Stimulated activated memory B cell treated with anti-CD40 and anti-IgM and Interleukin-4, amounts not matched to agents 10 μg/mL and 1 μg/mL and 100 μg/mL, for 72 hours (primary cell): ENCODE data around the gene DHPS.

Experiments used
- ATAC-seq: fragments of 150-1000 bp; cut with Tn5 transposase; 2 replicates; pipeline ENCODE4 v1.10.0; 2021
- H3K27ac Mint-ChIP-seq: one replicate; pipeline ENCODE4 v1.8.0; 2022; ENCODE audit warnings: mild to moderate bottlenecking, mixed read lengths
- H3K27me3 Mint-ChIP-seq: one replicate; pipeline ENCODE4 v1.8.0; 2022; ENCODE audit warnings: mixed read lengths
- H3K36me3 Mint-ChIP-seq: one replicate; pipeline ENCODE4 v1.8.0; 2022; ENCODE audit warnings: mixed read lengths
- H3K4me1 Mint-ChIP-seq: one replicate; pipeline ENCODE4 v1.8.0; 2022; ENCODE audit warnings: mixed read lengths
- H3K4me3 Mint-ChIP-seq: one replicate; pipeline ENCODE4 v1.8.0; 2022; ENCODE audit warnings: mild to moderate bottlenecking, moderate library complexity, mixed read lengths
- H3K9me3 Mint-ChIP-seq: one replicate; pipeline ENCODE4 v1.8.0; 2022; ENCODE audit warnings: mixed read lengths

The DHPS gene

DNA sequence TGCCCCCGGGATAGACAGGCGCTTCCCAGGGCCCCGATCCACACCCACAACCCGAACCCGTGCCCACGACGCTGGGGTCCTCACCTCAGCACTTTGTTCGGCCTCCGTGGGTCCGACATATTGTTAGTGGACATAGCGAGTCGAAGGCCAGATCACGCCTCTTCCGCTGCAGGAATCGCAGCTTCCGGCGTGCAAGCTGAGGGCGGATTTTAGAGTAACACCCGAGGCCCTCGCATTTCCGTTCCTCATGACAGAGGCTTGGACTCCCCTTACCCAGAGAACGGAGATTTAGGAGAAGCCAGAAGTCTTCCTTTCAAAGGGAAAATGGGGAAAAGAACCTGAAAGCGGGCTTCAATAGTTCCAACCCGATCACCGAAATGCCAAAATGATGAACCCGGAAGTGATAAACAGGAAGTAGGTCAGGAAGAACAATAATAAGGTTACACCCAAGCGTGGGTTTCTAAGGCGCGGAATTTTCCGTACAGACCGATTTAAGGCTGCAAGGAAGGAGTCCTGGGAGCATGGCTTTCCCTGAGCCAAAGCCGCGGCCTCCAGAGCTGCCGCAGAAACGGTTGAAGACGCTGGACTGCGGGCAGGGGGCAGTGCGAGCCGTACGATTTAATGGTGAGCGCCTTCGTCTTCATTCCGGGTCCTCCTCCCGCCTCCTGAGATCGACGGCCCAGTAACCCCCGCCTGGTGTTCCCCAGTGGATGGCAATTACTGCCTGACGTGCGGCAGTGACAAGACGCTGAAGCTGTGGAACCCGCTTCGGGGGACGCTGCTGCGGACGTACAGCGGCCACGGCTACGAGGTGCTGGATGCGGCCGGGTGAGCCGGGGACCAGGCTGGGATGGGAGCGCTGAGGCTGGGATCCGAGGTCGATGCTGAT lies 12.2 kb downstream of the DHPS start:
- H3K27me3 Mint-ChIP-seq = no peaks in the 10 kb centered on the region
- H3K4me3 Mint-ChIP-seq = peak overlapping the region; percentile 96
- peaks cover 37% of the 10 kb centered on the region for H3K36me3 Mint-ChIP-seq
- ATAC-seq = peak; percentile 59
- H3K4me1 Mint-ChIP-seq = peaks cover 67% of the 10 kb centered on the region
- H3K27ac Mint-ChIP-seq = peak overlapping the region; percentile 100
- H3K9me3 Mint-ChIP-seq = no peaks in the 10 kb centered on the region

DNA sequence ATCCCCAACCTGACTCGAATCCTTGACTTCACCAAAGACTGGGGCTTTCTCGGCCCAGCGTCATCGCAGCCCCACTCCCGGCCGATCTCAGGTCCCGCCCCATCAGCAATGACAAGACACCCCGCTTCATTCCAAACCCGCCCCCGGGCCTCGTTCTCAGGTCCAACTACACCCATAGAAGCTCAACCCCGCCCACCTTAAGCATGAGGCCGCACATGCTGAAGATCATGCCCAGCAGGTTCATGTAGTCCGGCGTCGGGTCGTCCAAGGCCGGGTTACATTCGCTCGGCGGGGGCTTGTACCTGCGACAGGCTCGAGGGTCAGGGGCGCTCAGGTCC lies 12.8 kb downstream of the DHPS start:
- no peak for ATAC-seq
- Mint-ChIP-seq H3K27me3 (no peaks in the 10 kb centered on the region), H3K9me3 (no peaks in the 10 kb centered on the region), H3K4me3 (peak overlapping the region; percentile 96), H3K36me3 (peaks cover 36% of the 10 kb centered on the region), H3K4me1 (peaks cover 66% of the 10 kb centered on the region), H3K27ac (peak overlapping the region; percentile 100)

DNA sequence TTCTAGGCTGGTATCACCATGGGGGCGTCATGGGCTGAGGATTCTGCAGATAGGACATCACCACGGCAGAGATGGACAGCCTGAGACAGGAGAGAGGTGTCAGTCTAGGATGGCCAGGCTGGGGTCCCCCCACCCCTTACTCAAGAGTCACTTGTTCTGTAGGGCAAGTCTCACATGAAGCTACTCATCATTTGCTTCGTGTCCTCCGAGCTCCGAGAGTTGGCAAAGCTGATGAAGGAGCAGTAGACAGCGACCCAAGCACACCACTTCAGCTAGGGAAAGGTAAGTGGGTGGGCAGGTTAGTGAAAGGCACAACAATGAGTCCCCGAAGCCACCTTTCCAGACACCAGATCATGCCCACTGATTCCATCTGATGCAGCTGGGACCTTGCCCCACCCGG lies 13.3 kb downstream of the DHPS start:
- H3K36me3 Mint-ChIP-seq = peaks cover 37% of the 10 kb centered on the region
- H3K9me3 Mint-ChIP-seq = no peaks in the 10 kb centered on the region
- peak overlapping the region; percentile 96 for H3K4me3 Mint-ChIP-seq
- H3K4me1 Mint-ChIP-seq = peaks cover 63% of the 10 kb centered on the region
- H3K27ac Mint-ChIP-seq = peak overlapping the region; percentile 100
- ATAC-seq = no peak
- H3K27me3 Mint-ChIP-seq = no peaks in the 10 kb centered on the region

DNA sequence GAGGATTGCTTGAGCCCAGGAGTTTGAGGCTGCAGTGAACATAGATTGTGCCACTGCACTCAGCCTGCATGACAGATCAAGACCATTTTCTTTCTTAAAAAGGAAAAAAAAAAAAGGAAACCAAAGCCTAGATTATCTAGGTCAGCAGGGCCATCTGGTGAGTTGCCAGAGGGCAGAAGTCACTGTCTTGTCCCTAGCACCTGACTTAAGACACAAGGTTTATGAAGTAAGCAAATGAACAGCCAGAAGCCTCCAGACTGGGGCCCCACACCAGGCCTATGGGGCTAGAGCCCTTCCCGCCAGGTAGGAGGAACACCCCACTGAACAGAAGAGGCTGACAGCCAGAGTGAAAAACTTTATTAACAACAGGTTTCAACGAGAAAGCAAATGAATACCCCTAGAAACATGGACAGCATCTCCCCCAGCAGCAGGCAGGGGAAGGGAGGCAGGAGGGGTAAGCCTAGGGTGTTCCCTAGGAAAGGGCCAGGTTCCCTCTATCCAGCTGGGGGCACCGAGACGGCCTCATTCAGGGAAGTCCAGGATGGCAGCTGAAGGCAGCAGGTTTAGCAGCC lies 13.9 kb downstream of the DHPS start:
- no peak overlapping the region for H3K27ac Mint-ChIP-seq
- no peaks in the 10 kb centered on the region for H3K27me3 Mint-ChIP-seq
- peaks cover 63% of the 10 kb centered on the region for H3K4me1 Mint-ChIP-seq
- H3K9me3 Mint-ChIP-seq = no peaks in the 10 kb centered on the region
- H3K4me3 Mint-ChIP-seq = peak overlapping the region; percentile 96
- peaks cover 42% of the 10 kb centered on the region for H3K36me3 Mint-ChIP-seq
- ATAC-seq = no peak

DNA sequence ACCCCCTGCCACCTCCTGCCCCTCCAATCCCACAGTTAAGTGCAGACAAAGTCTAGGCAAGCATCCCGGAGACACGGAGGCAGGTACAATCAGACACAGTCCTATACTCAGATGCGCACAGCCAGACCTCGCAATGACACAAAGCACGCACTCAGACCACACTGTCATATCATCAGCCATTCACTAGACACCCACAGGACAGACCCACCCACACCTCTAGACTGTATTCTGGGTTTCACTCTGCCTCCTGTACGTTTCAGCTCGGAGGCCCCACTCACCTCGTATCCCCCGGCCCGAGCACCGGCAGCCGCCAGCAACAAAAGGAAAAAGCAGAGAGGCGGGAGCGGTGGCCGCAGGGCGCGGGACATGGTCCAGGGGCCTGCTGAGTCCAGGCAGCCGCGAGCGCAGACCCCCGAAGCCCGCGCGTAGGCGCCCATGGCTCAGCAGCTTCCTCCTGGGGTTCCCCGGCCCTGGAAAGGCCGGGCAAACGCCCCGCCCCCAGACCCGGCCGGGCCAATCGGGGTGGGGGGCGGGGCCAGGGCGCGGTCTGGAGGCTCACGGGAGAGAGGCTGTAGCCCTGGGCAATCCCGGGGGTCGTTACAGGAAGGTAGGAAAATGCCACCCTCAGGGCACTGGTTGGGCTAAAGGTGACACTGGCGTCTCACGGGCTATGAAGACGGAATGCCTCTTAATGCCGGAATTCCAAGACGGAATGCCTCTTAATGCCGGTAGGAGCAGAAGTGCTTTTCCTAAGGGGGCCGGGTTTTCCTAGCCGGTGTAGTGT lies 15.2 kb downstream of the DHPS start, which contains the start of the genes MAN2B1 and WDR83:
Gene MAN2B1, minus strand, starts transcription at position 478 of the 784 bp plus-strand sequence. Its CDS starts 41 bp downstream, at position 437.
Gene WDR83, plus strand, starts transcription at position 543 of the 784 bp plus-strand sequence. CDS start 2,984 bp downstream, outside the sequence.
- no peaks in the 10 kb centered on the region for H3K9me3 Mint-ChIP-seq
- peaks cover 35% of the 10 kb centered on the region for H3K36me3 Mint-ChIP-seq
- peaks cover 55% of the 10 kb centered on the region for H3K4me1 Mint-ChIP-seq
- peak; percentile 83 for ATAC-seq
- no peaks in the 10 kb centered on the region for H3K27me3 Mint-ChIP-seq
- peak within 1 kb of the TSS; percentile 90 for H3K4me3 Mint-ChIP-seq
- peak within 1 kb of the TSS; percentile 97 for H3K27ac Mint-ChIP-seq

DNA sequence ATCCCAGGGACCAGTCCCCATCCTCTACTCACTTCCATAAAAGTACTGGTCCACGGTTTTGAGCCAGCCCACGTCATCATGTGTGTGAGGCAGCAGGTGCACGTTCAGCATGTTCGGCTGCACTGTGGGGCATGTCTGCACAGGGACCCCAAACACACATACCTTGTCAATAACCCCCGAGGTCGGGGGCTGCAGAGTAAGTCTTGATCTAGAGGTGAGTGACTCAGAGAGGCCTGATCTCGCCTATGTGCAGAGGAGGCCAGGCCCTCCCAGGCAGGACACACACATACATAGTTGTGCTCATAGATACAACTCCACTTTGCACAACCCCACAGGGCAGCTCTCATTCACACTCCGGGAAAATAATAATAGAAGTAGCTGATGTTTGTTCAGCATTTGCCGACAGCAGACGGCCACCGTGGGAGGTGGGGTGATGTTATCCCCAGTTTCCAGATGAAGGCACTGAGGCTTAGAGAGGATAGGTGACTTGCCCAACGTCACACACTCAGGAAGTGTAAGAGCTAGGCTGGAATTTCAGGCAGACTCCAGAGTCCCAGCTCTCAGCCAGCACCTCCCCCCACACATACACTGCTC lies 15.9 kb downstream of the DHPS start:
- peak overlapping the region; percentile 97 for H3K27ac Mint-ChIP-seq
- H3K4me1 Mint-ChIP-seq = peaks cover 53% of the 10 kb centered on the region
- ATAC-seq = peak; percentile 55
- H3K27me3 Mint-ChIP-seq = no peaks in the 10 kb centered on the region
- peaks cover 35% of the 10 kb centered on the region for H3K36me3 Mint-ChIP-seq
- peak overlapping the region; percentile 90 for H3K4me3 Mint-ChIP-seq
- H3K9me3 Mint-ChIP-seq = no peaks in the 10 kb centered on the region

DNA sequence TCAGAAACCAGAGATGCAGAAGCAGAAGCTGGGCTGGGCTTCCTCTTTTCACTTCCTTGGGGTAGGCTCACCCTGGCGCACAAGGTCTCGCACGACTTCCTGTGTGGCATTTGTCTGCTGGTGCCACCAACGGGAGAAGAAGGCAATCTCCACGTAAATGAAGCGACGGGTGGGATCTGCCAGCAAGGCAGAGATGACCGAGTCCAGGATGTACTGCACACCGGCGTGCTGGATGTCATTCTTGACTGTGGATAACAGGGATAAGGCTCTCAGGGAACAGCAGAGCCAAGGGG lies 16.5 kb downstream of the DHPS start:
- peak; percentile 88 for ATAC-seq
- Mint-ChIP-seq H3K4me1 (peaks cover 48% of the 10 kb centered on the region), H3K9me3 (no peaks in the 10 kb centered on the region), H3K36me3 (peaks cover 39% of the 10 kb centered on the region), H3K27me3 (no peaks in the 10 kb centered on the region), H3K4me3 (peak overlapping the region; percentile 90), H3K27ac (peak overlapping the region; percentile 97)

DNA sequence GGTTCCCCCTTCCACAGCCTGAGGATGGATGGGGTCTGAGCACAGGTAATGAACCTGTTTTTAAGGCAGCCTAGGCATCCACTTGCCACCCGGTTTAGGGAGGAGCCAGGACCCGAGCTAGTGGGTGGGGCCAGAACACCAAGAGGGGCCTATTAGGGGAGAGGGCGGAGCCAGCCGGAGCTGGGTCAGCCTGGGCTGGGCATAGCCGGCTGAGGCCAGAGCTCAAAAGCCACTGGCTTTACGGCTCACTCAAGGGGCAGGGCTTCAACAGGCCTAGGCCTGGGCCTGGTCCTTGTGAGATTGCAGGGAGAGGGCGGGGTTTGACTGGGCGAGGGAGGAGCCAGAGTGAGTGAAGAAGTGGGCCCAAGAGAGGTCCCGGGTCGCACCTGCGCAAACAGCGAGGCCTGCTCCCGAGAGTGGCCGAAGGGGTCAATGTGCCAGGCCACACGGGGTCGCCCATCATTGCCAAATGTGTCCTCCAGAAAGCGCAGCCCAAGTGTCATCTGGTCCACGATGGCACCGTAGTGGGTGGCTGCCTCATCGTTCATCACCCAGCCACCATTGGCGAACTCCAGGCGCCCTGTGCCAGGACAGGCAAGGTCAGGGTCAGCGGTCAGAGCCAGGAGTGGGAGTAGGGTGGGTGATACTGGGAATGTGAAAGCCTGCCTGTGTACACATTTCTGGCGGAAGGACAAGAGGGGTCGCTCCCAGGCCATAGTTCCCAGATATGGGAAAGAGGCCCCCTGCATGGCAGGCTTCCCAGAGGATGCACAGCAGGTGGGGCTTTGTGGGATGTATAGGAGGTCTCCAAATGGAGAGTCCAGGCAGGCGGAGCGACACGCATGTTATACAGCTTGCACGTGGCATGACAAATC lies 17.0 kb downstream of the DHPS start:
- Mint-ChIP-seq H3K27ac (peak overlapping the region; percentile 97), H3K36me3 (peaks cover 45% of the 10 kb centered on the region)
- no peak for ATAC-seq

DNA sequence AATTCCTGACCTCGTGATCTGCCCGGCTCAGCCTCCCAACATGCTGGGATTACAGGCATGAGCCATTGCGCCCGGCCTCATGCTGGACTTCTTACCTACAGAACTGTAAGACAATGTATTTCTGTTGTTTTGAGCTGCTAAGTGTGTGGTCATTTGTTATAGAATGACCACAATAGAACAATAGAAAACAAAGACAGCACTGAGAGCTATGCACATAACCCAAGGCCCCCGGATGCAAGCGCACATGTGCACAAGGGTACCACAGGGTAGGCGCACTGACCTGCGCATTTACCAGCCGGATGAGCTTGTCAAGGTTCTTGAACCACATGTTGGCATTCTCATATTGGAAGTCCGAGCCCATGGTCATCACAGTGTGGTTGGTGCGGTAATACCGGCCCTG lies 20.7 kb downstream of the DHPS start:
- Mint-ChIP-seq H3K4me1 (peaks cover 26% of the 10 kb centered on the region), H3K4me3 (no peak overlapping the region), H3K36me3 (peaks cover 62% of the 10 kb centered on the region), H3K27me3 (no peaks in the 10 kb centered on the region), H3K27ac (no peak overlapping the region), H3K9me3 (no peaks in the 10 kb centered on the region)
- ATAC-seq = no peak

More for the DNA sequence above, 17.0 kb downstream of the DHPS start:
- H3K4me1 Mint-ChIP-seq = peaks cover 46% of the 10 kb centered on the region
- H3K4me3 Mint-ChIP-seq = peak overlapping the region; percentile 90
- H3K9me3 Mint-ChIP-seq = no peaks in the 10 kb centered on the region
- no peaks in the 10 kb centered on the region for H3K27me3 Mint-ChIP-seq

DNA sequence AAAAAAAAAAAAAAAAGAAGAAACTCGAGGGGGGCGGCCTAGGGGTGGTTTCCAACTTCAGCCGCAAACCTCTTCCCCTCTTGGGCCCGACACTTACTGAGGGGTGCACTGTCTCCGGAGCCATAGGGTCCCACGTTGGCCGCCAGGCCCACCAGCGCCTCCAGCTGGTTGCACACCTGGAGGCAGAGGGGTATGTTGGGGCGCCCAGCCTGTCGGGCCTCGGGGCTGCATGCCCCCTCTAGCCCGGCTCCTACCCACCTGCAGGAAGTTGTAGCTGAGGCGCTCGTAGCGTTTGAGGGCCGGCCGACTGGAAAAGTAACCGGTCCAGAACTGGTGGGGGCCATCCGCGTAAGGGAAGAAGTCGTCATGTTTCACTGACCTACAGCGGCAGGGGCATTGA lies 23.7 kb downstream of the DHPS start:
- no peaks in the 10 kb centered on the region for H3K27me3 Mint-ChIP-seq
- no peak for ATAC-seq

DNA sequence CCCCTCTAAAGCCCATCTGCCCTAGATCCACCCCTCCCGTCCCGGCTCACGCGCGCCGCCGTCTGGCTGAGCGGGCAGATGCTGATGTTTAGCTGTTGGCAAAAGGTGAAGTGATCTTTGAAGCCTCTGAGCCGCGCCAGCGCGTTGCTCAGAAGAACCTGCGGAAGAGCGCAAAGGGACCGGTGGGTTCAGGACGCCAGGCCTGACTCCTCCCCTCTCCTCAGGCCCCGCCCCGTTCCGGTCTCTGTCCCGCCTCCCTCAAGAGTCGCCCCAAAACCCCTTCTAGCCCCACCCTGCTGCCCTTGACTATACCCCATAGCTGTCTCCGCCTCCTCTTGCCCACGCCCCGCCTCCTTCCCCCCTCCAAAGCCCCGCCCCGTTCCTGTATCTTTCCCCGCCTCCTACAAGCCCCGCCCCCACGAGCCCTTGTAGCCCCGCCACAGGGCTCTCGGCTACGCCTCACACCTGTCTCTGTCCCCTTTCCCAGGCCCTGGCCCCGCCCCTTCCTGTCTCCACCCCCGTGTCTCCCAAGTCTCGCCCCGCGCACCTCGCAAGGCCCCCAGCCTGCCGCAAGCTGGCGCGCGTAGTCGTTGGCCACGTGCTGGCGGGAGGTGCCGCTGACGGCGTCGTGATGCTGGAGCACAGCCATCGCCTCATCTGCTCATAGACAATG lies 24.6 kb downstream of the DHPS start:
- peak; percentile 36 for ATAC-seq
- H3K9me3 Mint-ChIP-seq = no peaks in the 10 kb centered on the region
- H3K4me3 Mint-ChIP-seq = no peak overlapping the region
- H3K27me3 Mint-ChIP-seq = no peaks in the 10 kb centered on the region
- peaks cover 61% of the 10 kb centered on the region for H3K36me3 Mint-ChIP-seq
- H3K4me1 Mint-ChIP-seq = peaks cover 16% of the 10 kb centered on the region
- H3K27ac Mint-ChIP-seq = peak overlapping the region; percentile 25

More for the DNA sequence above, 23.7 kb downstream of the DHPS start:
- Mint-ChIP-seq H3K27ac (no peak overlapping the region), H3K9me3 (no peaks in the 10 kb centered on the region), H3K4me1 (peaks cover 16% of the 10 kb centered on the region), H3K4me3 (no peak overlapping the region), H3K36me3 (peaks cover 60% of the 10 kb centered on the region)

DNA sequence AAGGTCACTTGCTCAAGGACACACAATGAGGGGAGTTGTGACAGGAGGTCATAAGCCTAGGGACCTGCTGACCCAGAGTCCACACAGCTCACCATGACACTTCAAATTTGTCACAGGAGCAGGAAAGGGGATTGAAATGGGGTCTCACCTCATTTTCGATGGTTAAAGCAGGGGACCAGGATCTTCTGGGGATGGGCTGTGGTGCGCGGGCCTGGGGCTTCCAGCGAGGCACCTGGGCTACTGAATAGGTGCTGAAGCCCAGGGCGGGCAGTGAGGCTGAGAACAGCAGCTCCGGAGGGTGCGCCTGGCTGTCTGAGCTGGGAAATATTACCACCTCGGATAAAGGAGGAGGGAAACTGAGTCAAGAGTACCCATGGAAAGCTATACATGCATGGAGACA lies 26.1 kb downstream of the DHPS start:
- Mint-ChIP-seq H3K36me3 (peaks cover 72% of the 10 kb centered on the region), H3K27ac (no peak overlapping the region), H3K4me3 (no peak overlapping the region), H3K9me3 (no peaks in the 10 kb centered on the region), H3K4me1 (peaks cover 16% of the 10 kb centered on the region), H3K27me3 (no peaks in the 10 kb centered on the region)
- no peak for ATAC-seq

DNA sequence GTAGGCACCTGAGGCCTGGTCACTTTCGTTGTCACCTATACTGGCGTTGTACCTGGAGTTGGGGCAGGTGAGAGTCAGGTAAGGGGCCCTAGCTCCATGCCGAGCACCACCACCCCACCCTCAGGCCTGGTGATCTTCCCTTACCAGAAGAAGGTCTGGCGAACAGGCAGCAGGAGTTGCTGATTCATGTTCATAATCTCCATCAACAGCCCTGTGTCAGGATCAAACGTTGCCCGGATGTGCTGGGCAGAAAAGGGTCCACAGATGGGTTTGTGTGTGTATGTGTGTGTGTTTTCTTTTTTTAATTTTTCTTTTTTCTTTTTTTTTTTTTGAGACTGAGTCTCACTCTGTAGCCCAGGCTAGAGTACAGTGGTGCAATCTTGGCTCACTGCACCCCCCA lies 29.5 kb downstream of the DHPS start:
- no peak overlapping the region for H3K27ac Mint-ChIP-seq
- peaks cover 20% of the 10 kb centered on the region for H3K4me1 Mint-ChIP-seq
- peaks cover 76% of the 10 kb centered on the region for H3K36me3 Mint-ChIP-seq
- no peak for ATAC-seq
- no peaks in the 10 kb centered on the region for H3K9me3 Mint-ChIP-seq
- H3K4me3 Mint-ChIP-seq = no peak overlapping the region
- no peaks in the 10 kb centered on the region for H3K27me3 Mint-ChIP-seq

DNA sequence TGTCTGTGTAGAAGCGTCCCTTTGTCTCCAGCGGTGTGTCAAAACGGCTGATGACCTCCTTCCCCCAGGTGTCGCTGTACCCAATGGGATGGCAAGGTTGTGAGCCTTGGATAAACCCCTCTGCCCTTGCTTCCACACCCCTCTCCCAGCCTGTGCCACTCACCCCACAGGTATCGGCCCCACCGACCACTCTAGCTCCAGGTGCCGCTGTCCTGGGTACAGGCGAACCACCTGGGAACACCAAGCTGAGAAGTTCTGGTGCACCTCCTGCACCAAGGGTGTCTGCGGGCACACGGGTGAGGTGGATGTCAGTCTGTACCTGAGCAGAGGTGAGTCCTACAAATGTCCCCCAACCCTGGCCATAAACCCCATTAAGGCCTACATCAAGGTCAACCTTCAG lies 31.7 kb downstream of the DHPS start:
- ATAC-seq = no peak
- Mint-ChIP-seq H3K27ac (no peak overlapping the region), H3K4me3 (no peak overlapping the region), H3K9me3 (no peaks in the 10 kb centered on the region), H3K36me3 (peaks cover 68% of the 10 kb centered on the region), H3K4me1 (peaks cover 13% of the 10 kb centered on the region), H3K27me3 (no peaks in the 10 kb centered on the region)
